Glomerular visceral epithelial cell (primary cell): Measurements from ENCODE around the gene RBM17.
"Not testable (repeated sequence)": the region's sequence is repeated elsewhere in the genome, so short reads cannot be mapped to it uniquely, and the experiment has no call there.

ENCODE experiments used
- DNase-seq: peaks from one replicate; pipeline ENCODE4 v3.0.0-alpha.2; 2016; ENCODE audit errors: extremely low spot score

Gene RBM17

GRCh38 chr10:6080417-6080973, 8.3 kb upstream of the RBM17 start:
- DNase-seq, result no peak

- no peak for DNase-seq
Measured at GRCh38 chr10:6082496-6083395, 6.1 kb upstream of the RBM17 start.

- DNase-seq, result no peak
Measured at GRCh38 chr10:6083523-6084475, 5.0 kb upstream of the RBM17 start.

- DNase-seq, result peak; percentile 73
Measured at GRCh38 chr10:6086375-6087233, 2.2 kb upstream of the RBM17 start.

- peak; percentile 46 for DNase-seq
Measured at GRCh38 chr10:6089334-6090219, 743 bp downstream of the RBM17 start.

- DNase-seq, result no peak
Measured at GRCh38 chr10:6091630-6092029, 2.8 kb downstream of the RBM17 start.

- DNase-seq, result no peak
Measured at GRCh38 chr10:6092731-6093130, 3.9 kb downstream of the RBM17 start.

- no peak for DNase-seq
Measured at GRCh38 chr10:6095810-6096570, 7.2 kb downstream of the RBM17 start.

GRCh38 chr10:6097063-6097462, 8.2 kb downstream of the RBM17 start:
- no peak for DNase-seq

- no peak for DNase-seq
Measured at GRCh38 chr10:6098156-6098555, 9.3 kb downstream of the RBM17 start.

- no peak for DNase-seq
Measured at GRCh38 chr10:6100370-6100769, 11.5 kb downstream of the RBM17 start.

GRCh38 chr10:6101181-6101580, 12.3 kb downstream of the RBM17 start:
- DNase-seq, result no peak

- DNase-seq, result no peak
Measured at GRCh38 chr10:6102128-6102527, 13.3 kb downstream of the RBM17 start.

GRCh38 chr10:6103591-6103990, 14.8 kb downstream of the RBM17 start:
- DNase-seq, result no peak

GRCh38 chr10:6107616-6108015, 18.8 kb downstream of the RBM17 start:
- DNase-seq, result not testable (repeated sequence)

- DNase-seq, result no peak
Measured at GRCh38 chr10:6108072-6108471, 19.2 kb downstream of the RBM17 start.

- DNase-seq, result peak; percentile 59
Measured at GRCh38 chr10:6108631-6109443, 20.0 kb downstream of the RBM17 start.

- DNase-seq, result no peak
Measured at GRCh38 chr10:6109444-6109775, 20.6 kb downstream of the RBM17 start.

GRCh38 chr10:6110136-6110535, 21.3 kb downstream of the RBM17 start:
- DNase-seq, result no peak
